Measurements from ENCODE around the gene ARMH4. TPM values are rescaled to one million over a fixed set of nuclear protein-coding genes. Genes with fewer than 3 reads are reported as not detected.

The ARMH4 gene
- total RNA-seq, 1 experiment from 2014 or later, result 1.8 TPM

- CTCF ChIA-PET, result no interaction called here
- in situ Hi-C loops (cut with HindIII; ENCODE audit: low pct_unique_long_range_greater_than_20kb, low sequenced_read_pairs), result no loop called here
- TF ChIP-seq TCF7L2 (IDR thresholded peaks at IDR 0.05; ENCODE audit: low read depth, low read length) (no peak), REST (IDR thresholded peaks at IDR 0.05; ENCODE audit: insufficient read depth in 1 of 2, low read depth in 2 of 2, low read length in 1 of 2) (no peak), CTCF (IDR thresholded peaks at IDR 0.05) (no peak)
- intact Hi-C loops (cut with micrococcal nuclease; ENCODE audit: unreplicated experiment), result no loop called here
- H3K27ac ChIP-seq (ENCODE audit: low read length), result no peak overlapping the region
- no peaks in the 10 kb centered on the region for H3K4me1 ChIP-seq (ENCODE audit: control insufficient read depth, insufficient read depth, low read length)
- no peak overlapping the region for H3K4me3 ChIP-seq (ENCODE audit: low read depth in 2 of 2, low read length in 2 of 2)
- ATAC-seq, result no peak
- POLR2A ChIA-PET, result no interaction called here
- no peaks in the 10 kb centered on the region for H3K9me3 ChIP-seq (ENCODE audit: control insufficient read depth, insufficient read depth, low read depth, low read length)
- BruUV-seq (replicated peaks), result no TSS peak
- no peaks in the 10 kb centered on the region for H3K36me3 ChIP-seq (ENCODE audit: control insufficient read depth, insufficient read depth, low read length)
- DNase-seq (ENCODE audit: low read depth, low spot score), result no peak
- no peaks in the 10 kb centered on the region; the same call in 1 of the 2 replicates for H3K27me3 ChIP-seq (ENCODE audit: control insufficient read depth, insufficient read depth, low read length)
These were observed 177.1 kb downstream of the ARMH4 start for GRCh38 chr14:57974896-57975295.

- BruUV-seq (replicated peaks), result no TSS peak
- ChIA-PET POLR2A (no interaction called here), CTCF (no interaction called here)
- Histone ChIP-seq H3K27me3 (ENCODE audit: control insufficient read depth, insufficient read depth, low read length) (no peaks in the 10 kb centered on the region), H3K36me3 (ENCODE audit: control insufficient read depth, insufficient read depth, low read length) (no peaks in the 10 kb centered on the region), H3K27ac (ENCODE audit: low read length) (no peak overlapping the region), H3K4me3 (ENCODE audit: low read depth in 2 of 2, low read length in 2 of 2) (no peak overlapping the region), H3K9me3 (ENCODE audit: control insufficient read depth, insufficient read depth, low read depth, low read length) (no peaks in the 10 kb centered on the region), H3K4me1 (ENCODE audit: control insufficient read depth, insufficient read depth, low read length) (no peaks in the 10 kb centered on the region)
- TF ChIP-seq REST (IDR thresholded peaks at IDR 0.05; ENCODE audit: insufficient read depth in 1 of 2, low read depth in 2 of 2, low read length in 1 of 2) (no peak), POLR2AphosphoS5 (IDR thresholded peaks at IDR 0.05; ENCODE audit: low read depth, low read length) (no peak), TCF7L2 (IDR thresholded peaks at IDR 0.05; ENCODE audit: low read depth, low read length) (no peak), CTCF (IDR thresholded peaks at IDR 0.05) (no peak), SIN3A (IDR thresholded peaks at IDR 0.05; ENCODE audit: borderline replicate concordance, insufficient read depth, low read depth, low read length) (no peak)
- DNase-seq (ENCODE audit: low read depth, low spot score) (no peak), ATAC-seq (no peak)
- in situ Hi-C loops (cut with HindIII; ENCODE audit: low pct_unique_long_range_greater_than_20kb, low sequenced_read_pairs) (no loop called here), intact Hi-C loops (cut with micrococcal nuclease; ENCODE audit: unreplicated experiment) (no loop called here)
These were observed 181.4 kb downstream of the ARMH4 start for GRCh38 chr14:57970594-57970993.

All from Panc1 (cell line).